Mesenchymal stem cell (in vitro differentiated cells and primary cell): ENCODE data around the gene OR1L1. TPM values are rescaled to one million over a fixed set of nuclear protein-coding genes. Genes with fewer than 3 reads are reported as not detected.

ENCODE experiments used
- DNase-seq: peaks from one replicate; pipeline ENCODE4 v3.0.0-alpha.2; 2013
- H2AFZ ChIP-seq: one replicate; pipeline ENCODE4 v1.6.1; 2013; ENCODE audit warnings: low read depth, mild to moderate bottlenecking, control low read depth, inconsistent platforms, low read length, moderate library complexity
- H2AK5ac ChIP-seq: 2 replicates; pipeline ENCODE4 v1.6.1; 2013; ENCODE audit warnings: low read length, moderate library complexity, mild to moderate bottlenecking, inconsistent platforms; ENCODE audit not compliant: severe bottlenecking
- H2BK120ac ChIP-seq: one replicate; pipeline ENCODE4 v1.6.1; 2013; ENCODE audit warnings: low read depth, mild to moderate bottlenecking, inconsistent platforms, low read length, moderate library complexity
- H2BK12ac ChIP-seq, 2 experiments: one replicate each; pipeline ENCODE4 v1.6.1; 2013; ENCODE audit warnings: inconsistent platforms in 2 of 2, low read length in 2 of 2, mild to moderate bottlenecking in 2 of 2, moderate library complexity in 2 of 2, control low read depth in 1 of 2
- H2BK15ac ChIP-seq: one replicate; pipeline ENCODE4 v1.6.1; 2013; ENCODE audit warnings: mild to moderate bottlenecking, low read depth, inconsistent platforms; ENCODE audit not compliant: poor library complexity, severe bottlenecking
- H2BK5ac ChIP-seq: 2 replicates; pipeline ENCODE4 v1.6.1; 2013; ENCODE audit warnings: low read depth, mild to moderate bottlenecking, low read length, control low read depth, inconsistent platforms; ENCODE audit not compliant: poor library complexity, severe bottlenecking
- H3K14ac ChIP-seq, 2 experiments: one replicate each; pipeline ENCODE4 v1.6.1; 2013; ENCODE audit warnings: inconsistent platforms in 2 of 2, low read length in 2 of 2, control low read depth in 1 of 2, mild to moderate bottlenecking in 1 of 2, moderate library complexity in 1 of 2
- H3K18ac ChIP-seq, 2 experiments: one replicate each; pipeline ENCODE4 v1.6.1; 2013; ENCODE audit warnings: inconsistent platforms in 2 of 2, low read length in 2 of 2, control low read depth in 1 of 2, low read depth in 1 of 2, mild to moderate bottlenecking in 1 of 2
- H3K23ac ChIP-seq, 2 experiments: one replicate each; pipeline ENCODE4 v1.6.1; 2013; ENCODE audit warnings: inconsistent platforms in 2 of 2, low read length in 2 of 2, mild to moderate bottlenecking in 2 of 2, moderate library complexity in 2 of 2, control low read depth in 1 of 2
- H3K27ac ChIP-seq: 2 replicates; pipeline ENCODE4 v1.5.1; 2013; ENCODE audit warnings: mild to moderate bottlenecking, moderate library complexity, low read length, control low read depth, inconsistent platforms; ENCODE audit not compliant: poor library complexity, severe bottlenecking
- H3K27me3 ChIP-seq, 2 experiments: 2 replicates each; pipeline versions ENCODE4 v1.6.1 to v1.7.0; 2013; ENCODE audit warnings: low read length in 2 of 2, mild to moderate bottlenecking in 2 of 2, moderate library complexity in 2 of 2, control low read depth in 1 of 2, inconsistent platforms in 1 of 2; ENCODE audit not compliant: control insufficient read depth in 1 of 2, insufficient read depth in 1 of 2
- H3K36me3 ChIP-seq, 2 experiments: 2 replicates each; pipeline versions ENCODE4 v1.6.1 to v1.7.0; 2013; ENCODE audit warnings: low read length in 2 of 2, control low read depth in 1 of 2, inconsistent platforms in 1 of 2, low read depth in 1 of 2, mild to moderate bottlenecking in 1 of 2; ENCODE audit not compliant: insufficient read depth in 2 of 2, control insufficient read depth in 1 of 2
- H3K4ac ChIP-seq, 2 experiments: one replicate each; pipeline ENCODE4 v1.6.1; 2013; ENCODE audit warnings: inconsistent platforms in 2 of 2, low read length in 2 of 2, mild to moderate bottlenecking in 2 of 2, moderate library complexity in 2 of 2, control low read depth in 1 of 2, low read depth in 1 of 2
- H3K4me1 ChIP-seq: 2 replicates; pipeline ENCODE4 v1.6.1; 2013; ENCODE audit warnings: low read depth, low read length, control low read depth; ENCODE audit not compliant: control insufficient read depth, insufficient read depth
- H3K4me2 ChIP-seq: 2 replicates; pipeline ENCODE4 v1.6.1; 2013; ENCODE audit warnings: low read length, mild to moderate bottlenecking, inconsistent platforms; ENCODE audit not compliant: poor library complexity, severe bottlenecking
- H3K4me3 ChIP-seq, 2 experiments: 2 replicates each; pipeline versions ENCODE4 v1.5.1 to v1.7.0; 2013; ENCODE audit warnings: low read length in 2 of 2, mild to moderate bottlenecking in 2 of 2, control low read depth in 1 of 2, low read depth in 1 of 2; ENCODE audit not compliant: insufficient read depth in 1 of 2
- H3K79me1 ChIP-seq: replicated peaks from 2 replicates; pipeline ENCODE4 v1.6.1; 2013; ENCODE audit warnings: mild to moderate bottlenecking, control low read depth, low read length, inconsistent platforms; ENCODE audit not compliant: poor library complexity, severe bottlenecking
- H3K9ac ChIP-seq: 2 replicates; pipeline ENCODE4 v1.7.0; 2013; ENCODE audit warnings: mild to moderate bottlenecking, low read length, moderate library complexity
- H3K9me3 ChIP-seq: 2 replicates; pipeline ENCODE4 v1.7.0; 2013; ENCODE audit warnings: mild to moderate bottlenecking, low read length; ENCODE audit not compliant: control insufficient read depth
- H4K8ac ChIP-seq: one replicate; pipeline ENCODE4 v1.6.1; 2013; ENCODE audit warnings: inconsistent platforms, mild to moderate bottlenecking, low read length, moderate library complexity
- H4K91ac ChIP-seq: one replicate; pipeline ENCODE4 v1.6.1; 2013; ENCODE audit warnings: mild to moderate bottlenecking, low read length, inconsistent platforms
- WGBS: methylation state at CpG from one replicate; pipeline ENCODE4 v1.1.7; 2013; ENCODE audit warnings: mixed read lengths; 5-methylcytosine and 5-hydroxymethylcytosine counted together
- polyA plus RNA-seq, 2 experiments: library from polyadenylated mRNA; stranded (reverse); fragments of 200-250 nt; gene quantifications; one replicate each; pipeline ENCODE4 v1.2.3, GENCODE V29; 2013

OR1L1 gene
- not detected for polyA plus RNA-seq (2013, experiment 1 of 2)
- not detected for polyA plus RNA-seq (2013, experiment 2 of 2)

- peaks cover 0 to 3% of the 10 kb centered on the region in 2 experiments for H3K27me3 ChIP-seq
- no peaks in the 10 kb centered on the region for H3K36me3 ChIP-seq
- no peak within 1 kb of the TSS for H3K27ac ChIP-seq
- H3K79me1 ChIP-seq, result no peaks in the 10 kb centered on the region
- no peak within 1 kb of the TSS for H2BK12ac ChIP-seq
- H3K4me3 ChIP-seq, result no peak within 1 kb of the TSS
- H2BK5ac ChIP-seq, result no peak within 1 kb of the TSS
- H3K4me2 ChIP-seq, result no peak within 1 kb of the TSS
- DNase-seq, result no peak
- H2AK5ac ChIP-seq, result no peak within 1 kb of the TSS
- H3K9me3 ChIP-seq, result peaks cover 24% of the 10 kb centered on the region
- no peak within 1 kb of the TSS for H3K18ac ChIP-seq
- no peak within 1 kb of the TSS for H4K8ac ChIP-seq
- H3K4me1 ChIP-seq, result no peaks in the 10 kb centered on the region
- no peak within 1 kb of the TSS for H3K9ac ChIP-seq
- no peak within 1 kb of the TSS for H2AFZ ChIP-seq
- no peak within 1 kb of the TSS for H2BK120ac ChIP-seq
- H4K91ac ChIP-seq, result no peak within 1 kb of the TSS
- WGBS, result 11% methylated on average over 2 of the region's 2 CpGs
- H2BK15ac ChIP-seq, result no peak within 1 kb of the TSS
- no peak within 1 kb of the TSS for H3K23ac ChIP-seq
- H3K4ac ChIP-seq, result no peak within 1 kb of the TSS
- no peak within 1 kb of the TSS for H3K14ac ChIP-seq
Measured at GRCh38 chr9:122661416-122661815, at the start of gene OR1L1. OR1L1 (plus strand) TSS chr9:122661716; CDS start chr9:122661716, 0 bp downstream.

GRCh38 chr9:122614362-122614761 is 47.2 kb upstream of the OR1L1 start, which contains the start of gene OR1Q1:
OR1Q1 (plus strand) TSS chr9:122614738; CDS start chr9:122614738, 0 bp downstream.
- Histone ChIP-seq H2BK15ac (no peak within 1 kb of the TSS), H3K4me3 (no peak within 1 kb of the TSS), H2BK5ac (no peak within 1 kb of the TSS), H3K36me3 (no peaks in the 10 kb centered on the region), H3K9ac (no peak within 1 kb of the TSS), H3K14ac (no peak within 1 kb of the TSS), H3K27ac (no peak within 1 kb of the TSS), H3K4ac (no peak within 1 kb of the TSS), H4K8ac (no peak within 1 kb of the TSS), H3K4me2 (no peak within 1 kb of the TSS), H3K79me1 (no peaks in the 10 kb centered on the region), H3K9me3 (no peaks in the 10 kb centered on the region), H4K91ac (no peak within 1 kb of the TSS), H3K18ac (no peak within 1 kb of the TSS), H2BK120ac (no peak within 1 kb of the TSS), H2BK12ac (no peak within 1 kb of the TSS), H2AFZ (peak within 1 kb of the TSS; percentile 23), H2AK5ac (no peak within 1 kb of the TSS), H3K23ac (no peak within 1 kb of the TSS), H3K27me3 (no peaks in the 10 kb centered on the region), H3K4me1 (no peaks in the 10 kb centered on the region)
- no CpG with 5 or more reads among the region's 1 CpG for WGBS
- no peak for DNase-seq

- Histone ChIP-seq H2AK5ac (no peak overlapping the region), H3K18ac (no peak overlapping the region), H3K4ac (no peak overlapping the region), H4K91ac (no peak overlapping the region), H2BK5ac (no peak overlapping the region), H3K27me3 (no peaks in the 10 kb centered on the region), H3K4me3 (no peak overlapping the region), H2BK12ac (no peak overlapping the region), H4K8ac (no peak overlapping the region), H3K36me3 (no peaks in the 10 kb centered on the region), H3K4me2 (no peak overlapping the region), H2BK15ac (no peak overlapping the region), H3K23ac (no peak overlapping the region), H3K9ac (no peak overlapping the region), H3K9me3 (peaks cover 9% of the 10 kb centered on the region), H3K14ac (no peak overlapping the region), H2AFZ (no peak overlapping the region), H3K4me1 (no peaks in the 10 kb centered on the region), H3K27ac (no peak overlapping the region), H3K79me1 (no peaks in the 10 kb centered on the region), H2BK120ac (no peak overlapping the region)
- DNase-seq, result no peak
- 46% methylated on average over 6 of the region's 7 CpGs for WGBS
Measured at GRCh38 chr9:122619996-122620395, 41.5 kb upstream of the OR1L1 start.

GRCh38 chr9:122642226-122642625 is 19.3 kb upstream of the OR1L1 start:
- no peaks in the 10 kb centered on the region for H3K79me1 ChIP-seq

More at GRCh38 chr9:122642226-122642625, 19.3 kb upstream of the OR1L1 start:
- Histone ChIP-seq H2BK5ac (no peak overlapping the region), H3K4me2 (no peak overlapping the region), H3K18ac (no peak overlapping the region), H3K23ac (no peak overlapping the region), H3K36me3 (no peaks in the 10 kb centered on the region), H3K27me3 (no peaks in the 10 kb centered on the region), H2BK12ac (no peak overlapping the region), H3K14ac (no peak overlapping the region), H2BK15ac (no peak overlapping the region), H3K4me1 (no peaks in the 10 kb centered on the region), H2AFZ (no peak overlapping the region), H2AK5ac (no peak overlapping the region), H4K8ac (no peak overlapping the region), H4K91ac (no peak overlapping the region), H3K9me3 (peaks cover 60% of the 10 kb centered on the region), H3K9ac (no peak overlapping the region), H3K4me3 (no peak overlapping the region), H3K27ac (no peak overlapping the region), H2BK120ac (no peak overlapping the region), H3K4ac (no peak overlapping the region)
- DNase-seq, result no peak
- WGBS, result 34% methylated on average over 2 of the region's 2 CpGs
